Activated T-helper 2 cell treated with anti-CD3 and anti-CD28 coated beads, Interferon-gamma antibody, Interleukin-2, Interleukin-4, amounts not matched to agents 10 μg/mL and 5 μg/mL and 100 μg/mL, durations not matched to agents 14 hours and 24 hours and 36 hours (primary cell): ENCODE data around the gene PTPRD. TPM values are rescaled to one million over a fixed set of nuclear protein-coding genes. Genes with fewer than 3 reads are reported as not detected.

Experiments
- DNase-seq: peaks from one replicate; pipeline ENCODE4 v3.0.0; 2021; ENCODE audit warnings: low spot score
- H3K27ac Mint-ChIP-seq: one replicate; pipeline ENCODE4 v1.8.0; 2021; ENCODE audit warnings: mixed read lengths
- H3K27me3 Mint-ChIP-seq: one replicate; pipeline ENCODE4 v1.8.0; 2021; ENCODE audit warnings: low read depth, mixed read lengths
- H3K36me3 Mint-ChIP-seq: one replicate; pipeline ENCODE4 v1.8.0; 2021; ENCODE audit warnings: low read depth, mixed read lengths
- H3K4me1 Mint-ChIP-seq: one replicate; pipeline ENCODE4 v1.8.0; 2021; ENCODE audit warnings: low read depth, mixed read lengths
- H3K4me3 Mint-ChIP-seq: one replicate; pipeline ENCODE4 v1.8.0; 2021; ENCODE audit warnings: low read depth, mild to moderate bottlenecking, moderate library complexity, mixed read lengths
- H3K9me3 Mint-ChIP-seq: one replicate; pipeline ENCODE4 v1.8.0; 2021; ENCODE audit warnings: mixed read lengths
- intact Hi-C: fragments of 100-400 bp; cut with micrococcal nuclease; formaldehyde crosslinking; loops from one replicate; pipeline ENCODE4 v1.15.1; 2023
- total RNA-seq: library from RNA; stranded (reverse); gene quantifications from 2 replicates; pipeline ENCODE4 v1.2.3, GENCODE V29; 2022

Gene PTPRD
- total RNA-seq, 1 donor from 2014 or later: 1.5 TPM

DNA sequence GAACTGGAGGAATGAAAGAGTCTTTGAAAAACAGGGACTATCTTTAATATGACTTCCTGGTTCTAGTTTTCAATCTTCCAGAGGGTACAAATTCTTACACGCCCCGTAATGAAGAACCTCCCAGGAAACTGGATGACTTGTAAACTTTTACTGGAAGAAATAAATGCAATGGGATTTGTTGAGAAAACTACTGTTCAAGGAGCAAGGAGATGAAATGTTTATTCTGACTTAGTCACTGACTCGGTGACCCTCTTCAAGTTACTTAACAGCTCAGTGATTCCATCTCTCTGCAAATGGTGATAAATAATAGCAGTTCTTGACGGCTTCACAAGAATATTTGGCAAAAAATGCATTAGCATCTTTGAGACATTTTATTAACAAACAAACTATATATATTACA lies 858.6 kb downstream of the PTPRD start:
- no peak overlapping the region for H3K27ac Mint-ChIP-seq

GRCh38 chr9:9753266-9753665 lies 859.5 kb downstream of the PTPRD start:
- Mint-ChIP-seq H3K27me3 (no peaks in the 10 kb centered on the region), H3K36me3 (no peaks in the 10 kb centered on the region), H3K4me1 (no peaks in the 10 kb centered on the region), H3K4me3 (no peak overlapping the region), H3K27ac (no peak overlapping the region), H3K9me3 (no peaks in the 10 kb centered on the region)
- intact Hi-C loops: no loop called here
- no peak for DNase-seq

More for the DNA sequence above, 858.6 kb downstream of the PTPRD start:
- DNase-seq: no peak
- Mint-ChIP-seq H3K4me3 (no peak overlapping the region), H3K4me1 (no peaks in the 10 kb centered on the region), H3K36me3 (no peaks in the 10 kb centered on the region), H3K27me3 (no peaks in the 10 kb centered on the region), H3K9me3 (no peaks in the 10 kb centered on the region)
- intact Hi-C loops: no loop called here

DNA sequence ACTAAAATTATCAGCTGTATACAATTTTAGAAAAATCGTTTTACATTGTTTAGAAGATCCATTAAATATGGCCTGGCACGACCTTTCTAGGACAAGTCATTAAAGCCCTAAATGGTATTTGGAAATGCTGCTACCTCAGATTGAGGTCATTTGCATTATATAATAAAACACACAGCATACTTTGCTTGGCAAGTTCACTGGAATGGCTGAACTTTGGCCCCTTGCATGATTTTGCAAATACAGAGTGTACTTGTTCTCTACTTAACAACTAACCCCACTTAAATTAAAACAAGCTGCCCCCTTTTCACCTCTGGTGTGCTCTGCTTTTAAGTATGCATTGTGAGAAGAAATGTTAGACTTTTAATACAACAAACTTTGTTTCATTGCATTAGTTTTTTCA lies 860.1 kb downstream of the PTPRD start:
- Mint-ChIP-seq H3K27me3 (no peaks in the 10 kb centered on the region), H3K4me1 (no peaks in the 10 kb centered on the region), H3K4me3 (no peak overlapping the region), H3K36me3 (no peaks in the 10 kb centered on the region), H3K9me3 (no peaks in the 10 kb centered on the region), H3K27ac (no peak overlapping the region)
- intact Hi-C loops: no loop called here
- DNase-seq: no peak

DNA sequence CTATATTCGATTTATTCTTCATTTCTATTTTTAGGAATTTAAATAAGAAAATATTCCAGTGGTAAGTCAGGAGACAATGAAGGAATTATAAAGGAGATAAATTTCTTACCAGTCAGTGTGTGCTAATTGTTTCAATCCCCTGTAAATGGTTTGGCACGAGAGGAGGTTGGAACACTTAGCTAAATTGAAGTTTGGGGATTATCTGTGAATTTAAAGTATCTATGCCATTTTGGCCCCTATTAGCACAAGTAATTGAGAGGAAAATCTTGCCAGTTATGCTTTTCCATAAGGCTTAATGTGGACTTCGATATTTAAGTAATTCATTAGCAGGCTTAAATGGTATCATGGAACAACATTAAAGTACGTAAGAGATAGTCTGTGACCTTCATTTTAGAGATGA lies 860.8 kb downstream of the PTPRD start:
- H3K27ac Mint-ChIP-seq: no peak overlapping the region
- no peaks in the 10 kb centered on the region for H3K27me3 Mint-ChIP-seq
- intact Hi-C loops: no loop called here
- H3K36me3 Mint-ChIP-seq: no peaks in the 10 kb centered on the region
- no peak overlapping the region for H3K4me3 Mint-ChIP-seq
- H3K4me1 Mint-ChIP-seq: no peaks in the 10 kb centered on the region
- no peak for DNase-seq
- H3K9me3 Mint-ChIP-seq: no peaks in the 10 kb centered on the region

GRCh38 chr9:9750719-9751118 lies 862.1 kb downstream of the PTPRD start:
- no peaks in the 10 kb centered on the region for H3K4me1 Mint-ChIP-seq
- H3K27ac Mint-ChIP-seq: no peak overlapping the region
- H3K27me3 Mint-ChIP-seq: no peaks in the 10 kb centered on the region
- no peaks in the 10 kb centered on the region for H3K36me3 Mint-ChIP-seq
- no peak overlapping the region for H3K4me3 Mint-ChIP-seq
- H3K9me3 Mint-ChIP-seq: peaks cover 4% of the 10 kb centered on the region
- no peak for DNase-seq
- intact Hi-C loops: no loop called here

GRCh38 chr9:9749591-9749990 lies 863.2 kb downstream of the PTPRD start:
- intact Hi-C loops: no loop called here
- H3K9me3 Mint-ChIP-seq: peaks cover 4% of the 10 kb centered on the region
- H3K36me3 Mint-ChIP-seq: no peaks in the 10 kb centered on the region
- H3K27me3 Mint-ChIP-seq: no peaks in the 10 kb centered on the region
- H3K4me1 Mint-ChIP-seq: no peaks in the 10 kb centered on the region
- DNase-seq: no peak
- H3K27ac Mint-ChIP-seq: no peak overlapping the region
- H3K4me3 Mint-ChIP-seq: no peak overlapping the region

DNA sequence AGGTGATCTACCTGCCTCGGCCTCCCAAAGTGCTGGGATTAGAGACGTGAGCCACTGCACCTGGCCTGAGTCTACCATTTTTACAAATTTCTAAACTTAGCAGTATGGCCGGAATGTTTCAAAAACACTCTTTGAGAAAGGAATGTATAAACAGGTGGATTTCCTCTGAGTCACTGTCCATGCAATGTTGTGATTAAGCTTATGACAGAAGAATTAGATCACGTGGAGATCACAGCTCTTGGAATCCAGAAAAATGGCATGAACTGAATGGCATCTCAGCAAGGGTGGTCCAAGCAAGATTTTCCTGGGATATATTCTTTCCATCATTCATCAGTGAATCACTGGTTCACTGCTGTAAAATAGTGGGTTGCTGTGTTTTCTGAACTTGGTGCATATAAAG lies 865.0 kb downstream of the PTPRD start:
- H3K36me3 Mint-ChIP-seq: no peaks in the 10 kb centered on the region
- DNase-seq: no peak
- H3K27me3 Mint-ChIP-seq: no peaks in the 10 kb centered on the region
- no peak overlapping the region for H3K27ac Mint-ChIP-seq
- peaks cover 4% of the 10 kb centered on the region for H3K9me3 Mint-ChIP-seq
- no peaks in the 10 kb centered on the region for H3K4me1 Mint-ChIP-seq
- H3K4me3 Mint-ChIP-seq: no peak overlapping the region
- intact Hi-C loops: no loop called here

DNA sequence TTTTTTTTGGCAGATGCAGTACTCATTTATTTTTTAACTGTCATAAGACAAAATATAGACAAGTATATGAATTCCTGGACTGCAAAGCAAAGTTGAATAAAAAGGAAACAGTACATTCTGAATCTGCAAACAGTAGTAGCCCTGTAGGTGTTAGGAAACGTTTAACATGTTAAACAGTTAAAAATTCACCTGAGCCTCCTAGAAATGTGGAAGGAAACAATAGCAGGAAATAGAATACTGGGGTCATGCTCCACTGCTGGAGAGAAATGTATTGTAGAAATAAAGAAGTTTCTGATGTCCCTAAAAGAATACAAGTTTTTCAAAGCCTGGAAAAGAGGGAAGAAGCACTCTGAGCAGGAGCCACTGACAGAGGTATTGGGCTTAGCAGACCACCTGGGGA lies 866.0 kb downstream of the PTPRD start:
- peaks cover 7% of the 10 kb centered on the region for H3K9me3 Mint-ChIP-seq
- intact Hi-C loops: no loop called here
- no peak overlapping the region for H3K27ac Mint-ChIP-seq
- no peaks in the 10 kb centered on the region for H3K27me3 Mint-ChIP-seq
- H3K36me3 Mint-ChIP-seq: no peaks in the 10 kb centered on the region
- H3K4me1 Mint-ChIP-seq: no peaks in the 10 kb centered on the region
- no peak overlapping the region for H3K4me3 Mint-ChIP-seq
- no peak for DNase-seq

DNA sequence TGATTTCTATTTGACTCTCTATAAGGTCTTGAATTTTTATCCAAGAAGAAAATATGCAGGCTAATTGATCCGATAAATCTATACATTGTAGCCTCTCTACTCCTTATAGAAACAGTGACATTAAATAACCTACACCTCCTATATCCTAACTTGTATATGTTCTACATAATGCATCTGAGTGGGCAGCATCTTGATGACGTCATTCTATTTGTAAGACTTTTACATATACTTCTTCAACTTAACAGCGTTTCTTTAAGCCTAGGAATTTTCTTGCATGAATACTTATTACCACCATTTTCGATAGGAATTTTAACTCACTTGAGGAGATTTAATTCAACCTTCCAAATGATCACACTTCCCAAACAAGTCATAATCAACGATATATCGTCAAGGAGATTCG lies 869.0 kb downstream of the PTPRD start:
- no peak overlapping the region for H3K4me3 Mint-ChIP-seq
- no peak overlapping the region for H3K27ac Mint-ChIP-seq
- H3K9me3 Mint-ChIP-seq: peaks cover 18% of the 10 kb centered on the region
- no peaks in the 10 kb centered on the region for H3K27me3 Mint-ChIP-seq
- H3K36me3 Mint-ChIP-seq: no peaks in the 10 kb centered on the region
- DNase-seq: no peak
- no peaks in the 10 kb centered on the region for H3K4me1 Mint-ChIP-seq
- intact Hi-C loops: no loop called here

- H3K27me3 Mint-ChIP-seq: no peaks in the 10 kb centered on the region
- intact Hi-C loops: no loop called here
- no peaks in the 10 kb centered on the region for H3K4me1 Mint-ChIP-seq
- DNase-seq: no peak
- no peak overlapping the region for H3K27ac Mint-ChIP-seq
- peaks cover 4% of the 10 kb centered on the region for H3K9me3 Mint-ChIP-seq
- no peaks in the 10 kb centered on the region for H3K36me3 Mint-ChIP-seq
- H3K4me3 Mint-ChIP-seq: no peak overlapping the region
Observed at GRCh38 chr9:9730174-9730573, 882.6 kb downstream of the PTPRD start.

DNA sequence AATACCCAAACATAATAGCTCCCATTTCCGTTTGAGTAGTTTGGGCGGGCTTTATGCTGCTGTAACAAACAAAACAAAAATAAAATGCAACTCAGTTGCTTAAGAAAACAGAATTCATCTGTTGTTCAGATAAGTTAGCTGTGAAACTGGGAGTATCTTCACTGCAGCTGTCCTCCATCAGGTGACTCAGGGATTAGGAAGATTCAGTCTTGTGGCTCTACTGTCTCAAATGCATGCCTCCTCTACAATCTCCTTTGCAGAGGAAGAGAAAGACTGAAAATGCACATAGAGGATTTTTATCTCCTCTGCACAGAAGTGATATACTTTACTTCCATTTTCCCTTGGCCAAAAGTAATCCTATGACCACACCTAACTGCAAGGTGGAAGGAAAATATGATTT lies 883.7 kb downstream of the PTPRD start:
- H3K4me1 Mint-ChIP-seq: no peaks in the 10 kb centered on the region
- H3K9me3 Mint-ChIP-seq: peaks cover 11% of the 10 kb centered on the region
- intact Hi-C loops: no loop called here
- H3K27ac Mint-ChIP-seq: no peak overlapping the region
- no peaks in the 10 kb centered on the region for H3K36me3 Mint-ChIP-seq
- no peaks in the 10 kb centered on the region for H3K27me3 Mint-ChIP-seq
- no peak overlapping the region for H3K4me3 Mint-ChIP-seq
- DNase-seq: no peak

- Mint-ChIP-seq H3K9me3 (peaks cover 22% of the 10 kb centered on the region), H3K36me3 (no peaks in the 10 kb centered on the region), H3K27ac (no peak overlapping the region), H3K27me3 (no peaks in the 10 kb centered on the region), H3K4me3 (no peak overlapping the region), H3K4me1 (no peaks in the 10 kb centered on the region)
- intact Hi-C loops: no loop called here
- no peak for DNase-seq
Observed at GRCh38 chr9:9719373-9720112, 893.3 kb downstream of the PTPRD start.

- Mint-ChIP-seq H3K27ac (no peak overlapping the region), H3K4me3 (no peak overlapping the region), H3K36me3 (no peaks in the 10 kb centered on the region), H3K4me1 (no peaks in the 10 kb centered on the region), H3K9me3 (peaks cover 20% of the 10 kb centered on the region), H3K27me3 (no peaks in the 10 kb centered on the region)
- intact Hi-C loops: no loop called here
- no peak for DNase-seq
Observed at GRCh38 chr9:9718691-9719090, 894.1 kb downstream of the PTPRD start.

GRCh38 chr9:9679433-9679832 lies 933.4 kb downstream of the PTPRD start:
- DNase-seq: no peak
- peaks cover 4% of the 10 kb centered on the region for H3K9me3 Mint-ChIP-seq
- H3K4me1 Mint-ChIP-seq: no peaks in the 10 kb centered on the region
- intact Hi-C loops: no loop called here
- H3K36me3 Mint-ChIP-seq: no peaks in the 10 kb centered on the region
- no peak overlapping the region for H3K4me3 Mint-ChIP-seq
- no peaks in the 10 kb centered on the region for H3K27me3 Mint-ChIP-seq
- H3K27ac Mint-ChIP-seq: no peak overlapping the region
